ENCODE results near the gene NEK7. TPM values are rescaled to one million over a fixed set of nuclear protein-coding genes. Genes with fewer than 3 reads are reported as not detected.

NEK7 gene
- total RNA-seq, 2 experiments from 2014 or later, result 73.5 to 79.6 TPM

GRCh38 chr1:198166900-198167299 is 10.1 kb downstream of the NEK7 start:
- Mint-ChIP-seq H3K9me3 (no peaks in the 10 kb centered on the region), H3K36me3 (ENCODE audit: low read depth) (peaks cover 12% of the 10 kb centered on the region), H3K4me1 (peaks cover 78% of the 10 kb centered on the region), H3K27ac (peak overlapping the region; percentile 79), H3K27me3 (no peaks in the 10 kb centered on the region), H3K4me3 (peak overlapping the region; percentile 50)
- no peak for DNase-seq
- CTCF ChIA-PET, result no interaction called here
- POLR2A ChIA-PET, result interaction anchor here (0.7 to 6.1 kb wide), 6 partner anchors 9 to 43 kb away, joined by 3 to 59 read pairs (median 4); partner anchors contain the start of gene NEK7

DNA sequence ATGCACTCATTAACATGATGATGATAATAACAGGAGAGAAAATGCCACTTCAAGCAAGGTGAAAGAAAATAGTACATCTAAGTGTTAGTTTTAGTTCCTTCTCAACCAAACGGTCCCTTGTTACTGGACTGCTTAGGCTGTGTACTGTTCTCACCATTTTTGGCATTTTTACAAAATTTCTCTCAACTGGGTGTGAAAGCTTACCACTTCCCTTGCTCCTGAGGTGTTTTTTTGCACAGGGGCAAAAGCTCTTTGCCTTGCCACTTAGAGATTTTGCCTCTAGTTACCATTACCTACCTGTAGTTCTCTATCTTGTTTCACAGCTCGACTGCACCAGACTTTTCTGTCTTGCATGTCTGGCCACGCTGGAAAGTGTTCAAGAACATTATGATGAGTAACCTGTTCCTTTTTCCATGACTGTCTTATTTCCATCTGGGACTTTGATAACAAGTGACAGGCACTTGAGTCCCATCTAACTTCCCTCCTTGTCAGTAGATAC is 10.7 kb downstream of the NEK7 start:
- Mint-ChIP-seq H3K36me3 (ENCODE audit: low read depth) (peaks cover 12% of the 10 kb centered on the region), H3K27ac (peak overlapping the region; percentile 79), H3K4me1 (peaks cover 78% of the 10 kb centered on the region), H3K9me3 (no peaks in the 10 kb centered on the region), H3K4me3 (peak overlapping the region; percentile 50), H3K27me3 (no peaks in the 10 kb centered on the region)
- CTCF ChIA-PET, result interaction anchor here (1.1 kb wide), 1 partner anchor 11 kb away, joined by 3 read pairs; the partner anchor contains the start of gene NEK7
- POLR2A ChIA-PET, result interaction anchor here (0.6 to 6.1 kb wide), 8 partner anchors 10 to 413 kb away, joined by 3 to 59 read pairs (median 3); partner anchors contain the start of gene NEK7
- DNase-seq, result peak; percentile 32

- Mint-ChIP-seq H3K9me3 (no peaks in the 10 kb centered on the region), H3K4me3 (peak overlapping the region; percentile 50), H3K27me3 (no peaks in the 10 kb centered on the region), H3K36me3 (ENCODE audit: low read depth) (peaks cover 12% of the 10 kb centered on the region), H3K27ac (peak overlapping the region; percentile 79), H3K4me1 (peaks cover 83% of the 10 kb centered on the region)
- ChIA-PET CTCF (interaction anchor here (1.1 kb wide), 1 partner anchor 12 kb away, joined by 3 read pairs; the partner anchor contains the start of gene NEK7), POLR2A (interaction anchor here (0.6 to 6.1 kb wide), 6 partner anchors 10 to 412 kb away, joined by 3 to 59 read pairs (median 3); partner anchors contain the start of gene NEK7)
- no peak for DNase-seq
Observed at GRCh38 chr1:198168227-198168626, 11.4 kb downstream of the NEK7 start.

- POLR2A ChIA-PET, result interaction anchor here (1.2 to 6.1 kb wide), 2 partner anchors 12 to 14 kb away, joined by 8 to 59 read pairs; partner anchors contain the start of gene NEK7
- Mint-ChIP-seq H3K4me3 (no peak overlapping the region), H3K27ac (peak overlapping the region; percentile 69), H3K9me3 (no peaks in the 10 kb centered on the region), H3K27me3 (no peaks in the 10 kb centered on the region), H3K36me3 (ENCODE audit: low read depth) (peaks cover 12% of the 10 kb centered on the region), H3K4me1 (peaks cover 86% of the 10 kb centered on the region)
- CTCF ChIA-PET, result no interaction called here
- DNase-seq, result no peak
Observed at GRCh38 chr1:198169672-198170071, 12.9 kb downstream of the NEK7 start.

- Mint-ChIP-seq H3K27me3 (no peaks in the 10 kb centered on the region), H3K4me3 (no peak overlapping the region), H3K36me3 (ENCODE audit: low read depth) (peaks cover 9% of the 10 kb centered on the region), H3K4me1 (peaks cover 80% of the 10 kb centered on the region), H3K27ac (peak overlapping the region; percentile 6), H3K9me3 (no peaks in the 10 kb centered on the region)
- no peak for DNase-seq
- CTCF ChIA-PET, result interaction anchor here (1.4 to 2.9 kb wide), 4 partner anchors 14 to 295 kb away, joined by 4 to 12 read pairs (median 4); no protein-coding TSS in a partner anchor
- POLR2A ChIA-PET, result interaction anchor here (0.8 to 2.3 kb wide), 5 partner anchors 10 to 70 kb away, joined by 3 to 13 read pairs (median 5); partner anchors contain the start of gene NEK7
Observed at GRCh38 chr1:198171667-198172540, 15.1 kb downstream of the NEK7 start.

GRCh38 chr1:198173832-198174231 is 17.0 kb downstream of the NEK7 start:
- H3K9me3 Mint-ChIP-seq, result no peaks in the 10 kb centered on the region
- POLR2A ChIA-PET, result interaction anchor here (2.3 to 2.5 kb wide), 2 partner anchors 15 to 18 kb away, joined by 13 to 24 read pairs; partner anchors contain the start of gene NEK7

DNA sequence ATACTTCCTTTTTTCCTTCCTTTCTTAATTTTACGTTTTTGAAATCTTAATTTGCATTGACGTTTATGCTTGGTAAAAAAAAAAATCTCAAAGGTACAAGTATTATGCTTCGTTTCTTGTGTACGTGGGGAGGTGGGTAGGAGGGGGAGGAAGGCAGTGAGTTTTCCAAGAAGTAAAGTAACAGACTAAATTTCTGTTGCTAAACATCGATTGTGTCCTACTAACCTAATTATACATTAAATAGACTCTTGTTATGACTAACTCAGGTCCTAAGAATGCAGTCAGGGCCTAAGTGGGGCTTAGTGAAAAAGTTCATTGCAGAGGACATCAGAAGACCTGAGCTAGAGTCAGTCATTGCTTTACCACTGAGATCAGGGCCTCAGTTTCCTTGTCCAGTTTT is 17.5 kb downstream of the NEK7 start:
- Mint-ChIP-seq H3K27ac (peak overlapping the region; percentile 70), H3K9me3 (no peaks in the 10 kb centered on the region), H3K4me1 (peaks cover 79% of the 10 kb centered on the region), H3K36me3 (ENCODE audit: low read depth) (peaks cover 6% of the 10 kb centered on the region), H3K27me3 (no peaks in the 10 kb centered on the region), H3K4me3 (peak overlapping the region; percentile 12)
- POLR2A ChIA-PET, result interaction anchor here (1.3 to 2.5 kb wide), 2 partner anchors 11 to 16 kb away, joined by 4 to 24 read pairs; no protein-coding TSS in a partner anchor
- no peak for DNase-seq
- CTCF ChIA-PET, result interaction anchor here (1.1 to 1.5 kb wide), 2 partner anchors 9 to 18 kb away, joined by 4 to 7 read pairs; partner anchors contain the start of gene NEK7

More at GRCh38 chr1:198173832-198174231, 17.0 kb downstream of the NEK7 start:
- H3K36me3 Mint-ChIP-seq (ENCODE audit: low read depth), result peaks cover 6% of the 10 kb centered on the region
- no peak overlapping the region for H3K4me3 Mint-ChIP-seq
- no peaks in the 10 kb centered on the region for H3K27me3 Mint-ChIP-seq
- CTCF ChIA-PET, result interaction anchor here (2.0 to 2.9 kb wide), 2 partner anchors 16 to 293 kb away, joined by 5 to 12 read pairs; no protein-coding TSS in a partner anchor
- no peak for DNase-seq
- peaks cover 80% of the 10 kb centered on the region for H3K4me1 Mint-ChIP-seq
- peak overlapping the region; percentile 55 for H3K27ac Mint-ChIP-seq

DNA sequence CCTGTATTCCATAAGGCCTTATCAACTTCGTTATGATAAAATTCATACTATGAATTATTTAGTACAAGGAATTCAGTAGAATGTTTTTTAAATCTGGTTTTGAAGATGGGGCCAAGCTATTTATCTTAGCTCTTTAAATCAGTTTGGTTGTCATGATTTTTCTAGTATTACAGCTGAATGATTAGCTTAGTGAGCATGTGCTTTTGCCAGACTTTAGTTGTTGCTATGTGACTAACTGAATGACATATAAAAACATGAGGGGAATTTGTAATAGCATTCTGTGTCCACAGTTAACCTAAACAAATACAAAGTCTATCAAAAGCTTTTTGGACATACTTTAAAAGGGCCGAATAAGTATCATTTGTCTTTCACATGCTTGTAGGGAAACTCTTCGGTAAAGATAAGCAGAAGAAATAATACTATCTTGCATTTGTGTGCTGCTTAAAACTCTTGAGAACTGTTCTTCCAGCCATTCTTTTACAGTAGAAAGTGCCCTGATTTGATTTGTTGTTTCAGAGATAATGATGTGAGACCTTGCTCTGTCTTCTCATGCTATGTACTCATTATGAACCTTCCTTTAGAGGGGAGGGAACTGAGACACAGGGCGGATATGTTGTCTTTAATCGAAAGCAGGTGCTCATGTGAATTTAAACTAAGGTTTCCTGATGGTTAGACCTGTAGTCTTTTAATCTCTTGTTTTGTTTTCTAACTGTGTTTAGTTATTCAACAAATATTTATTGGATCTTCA is 18.8 kb downstream of the NEK7 start:
- Mint-ChIP-seq H3K27me3 (no peaks in the 10 kb centered on the region), H3K9me3 (no peaks in the 10 kb centered on the region), H3K27ac (peak overlapping the region; percentile 36), H3K4me3 (no peak overlapping the region), H3K4me1 (peaks cover 78% of the 10 kb centered on the region), H3K36me3 (ENCODE audit: low read depth) (peaks cover 4% of the 10 kb centered on the region)
- ChIA-PET POLR2A (interaction anchor here (0.7 to 2.5 kb wide), 7 partner anchors 10 to 19 kb away, joined by 3 to 24 read pairs (median 4); partner anchors contain the start of gene NEK7), CTCF (interaction anchor here (1.1 to 1.5 kb wide), 3 partner anchors 10 to 19 kb away, joined by 4 to 7 read pairs (median 4); partner anchors contain the start of gene NEK7)
- no peak for DNase-seq

- Mint-ChIP-seq H3K27me3 (no peaks in the 10 kb centered on the region), H3K4me3 (no peak overlapping the region), H3K4me1 (peaks cover 80% of the 10 kb centered on the region), H3K36me3 (ENCODE audit: low read depth) (peaks cover 4% of the 10 kb centered on the region), H3K9me3 (no peaks in the 10 kb centered on the region), H3K27ac (peak overlapping the region; percentile 36)
- CTCF ChIA-PET, result no interaction called here
- no peak for DNase-seq
- POLR2A ChIA-PET, result interaction anchor here (0.9 to 2.5 kb wide), 4 partner anchors 10 to 20 kb away, joined by 3 to 24 read pairs (median 5); partner anchors contain the start of gene NEK7
Observed at GRCh38 chr1:198176179-198176578, 19.4 kb downstream of the NEK7 start.

GRCh38 chr1:198177546-198177945 is 20.7 kb downstream of the NEK7 start:
- no peak for DNase-seq
- POLR2A ChIA-PET, result interaction anchor here (0.7 to 1.1 kb wide), 2 partner anchors 8 to 11 kb away, joined by 4 read pairs; no protein-coding TSS in a partner anchor
- Mint-ChIP-seq H3K4me1 (peaks cover 81% of the 10 kb centered on the region), H3K4me3 (no peak overlapping the region), H3K36me3 (ENCODE audit: low read depth) (peaks cover 6% of the 10 kb centered on the region), H3K27ac (no peak overlapping the region), H3K27me3 (no peaks in the 10 kb centered on the region), H3K9me3 (peaks cover 3% of the 10 kb centered on the region)
- CTCF ChIA-PET, result no interaction called here

GRCh38 chr1:198178615-198179014 is 21.8 kb downstream of the NEK7 start:
- Mint-ChIP-seq H3K4me1 (peaks cover 77% of the 10 kb centered on the region), H3K27me3 (no peaks in the 10 kb centered on the region), H3K4me3 (no peak overlapping the region), H3K9me3 (peaks cover 5% of the 10 kb centered on the region), H3K27ac (no peak overlapping the region), H3K36me3 (ENCODE audit: low read depth) (peaks cover 7% of the 10 kb centered on the region)
- CTCF ChIA-PET, result no interaction called here
- POLR2A ChIA-PET, result interaction anchor here (1.1 kb wide), 2 partner anchors 12 to 22 kb away, joined by 3 to 4 read pairs; partner anchors contain the start of gene NEK7
- no peak for DNase-seq

GRCh38 chr1:198179556-198179981 is 22.8 kb downstream of the NEK7 start:
- DNase-seq, result no peak
- Mint-ChIP-seq H3K36me3 (ENCODE audit: low read depth) (peaks cover 11% of the 10 kb centered on the region), H3K27me3 (no peaks in the 10 kb centered on the region), H3K9me3 (peaks cover 5% of the 10 kb centered on the region), H3K27ac (peak overlapping the region; percentile 50), H3K4me3 (no peak overlapping the region), H3K4me1 (peaks cover 73% of the 10 kb centered on the region)
- POLR2A ChIA-PET, result interaction anchor here (0.6 kb wide), 1 partner anchor 79 kb away, joined by 3 read pairs; no protein-coding TSS in a partner anchor
- CTCF ChIA-PET, result no interaction called here
